Posterior cingulate gyrus (tissue), 11 donors: ENCODE measurements around the gene SH3GL3.

ENCODE experiments used
- DNase-seq, 10 donors: peaks; one replicate each; pipeline versions ENCODE4 v3.0.0 to v3.0.0-alpha.2; 2020 to 2021; ENCODE audit warnings: mixed read lengths in 3 of 10
- intact Hi-C: fragments of 100-400 bp; cut with DNase I; formaldehyde crosslinking; loops from one replicate; pipeline ENCODE4 v1.15.1; 2023

The SH3GL3 gene

DNA sequence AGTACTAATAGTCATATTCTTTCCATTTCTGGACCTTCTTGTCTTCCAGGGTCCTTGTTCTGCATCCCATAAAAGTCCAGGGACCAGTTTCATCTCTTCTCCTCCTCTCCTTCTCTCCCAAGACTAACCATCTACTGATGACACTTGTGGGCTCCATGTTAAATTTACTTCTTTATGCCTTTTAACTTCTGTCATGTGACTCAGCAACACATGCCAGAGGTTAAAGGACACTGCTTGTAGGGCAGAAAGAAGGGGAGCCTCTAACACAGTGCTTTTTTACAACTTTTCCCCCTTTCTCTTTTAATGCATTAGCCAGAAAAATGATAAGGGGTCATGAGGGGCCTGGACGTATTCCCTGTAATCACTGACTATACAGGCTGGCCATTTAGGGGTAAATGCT, 10.0 kb downstream of the SH3GL3 start:
- DNase-seq, result no peak
- intact Hi-C loops, result no loop called here

GRCh38 chr15:83458381-83458780, 11.2 kb downstream of the SH3GL3 start:
- intact Hi-C loops, result no loop called here
- no peak for DNase-seq

- intact Hi-C loops, result no loop called here
- DNase-seq, result no peak
Measured at GRCh38 chr15:83462026-83462425, 14.9 kb downstream of the SH3GL3 start.

GRCh38 chr15:83462953-83463433, 15.9 kb downstream of the SH3GL3 start:
- intact Hi-C loops, result no loop called here
- DNase-seq, result no peak

- no peak for DNase-seq
- intact Hi-C loops, result no loop called here
Measured at GRCh38 chr15:83470887-83471286, 23.7 kb downstream of the SH3GL3 start.

- DNase-seq, result no peak
- intact Hi-C loops, result no loop called here
Measured at GRCh38 chr15:83471307-83471866, 24.2 kb downstream of the SH3GL3 start.

- intact Hi-C loops, result no loop called here
- no peak for DNase-seq
Measured at GRCh38 chr15:83472151-83472550, 25.0 kb downstream of the SH3GL3 start.

- intact Hi-C loops, result no loop called here
Measured at GRCh38 chr15:83472797-83473196, 25.7 kb downstream of the SH3GL3 start.

DNA sequence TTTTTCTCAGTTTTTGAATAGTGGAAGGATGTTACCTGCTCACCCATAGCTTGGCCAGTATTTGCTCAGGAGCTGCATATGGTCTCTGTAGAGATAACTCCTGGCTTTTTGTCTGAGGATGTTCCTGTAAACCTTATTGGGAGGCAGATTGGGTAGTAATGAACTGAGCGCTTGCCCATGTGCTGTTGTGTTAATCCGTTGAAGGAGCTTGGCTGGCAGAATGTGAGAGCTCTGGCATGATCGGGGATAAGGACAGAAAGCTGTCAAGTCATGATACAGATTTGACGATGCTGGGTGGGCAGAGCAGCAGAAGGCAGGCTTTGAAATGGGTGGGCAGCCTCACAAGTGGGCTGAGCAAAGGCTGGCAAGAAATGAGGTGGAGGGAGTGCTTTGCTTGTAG, 27.4 kb downstream of the SH3GL3 start:
- peak in 1 of 10 donors; percentile 16 for DNase-seq
- intact Hi-C loops, result no loop called here

More at GRCh38 chr15:83472797-83473196, 25.7 kb downstream of the SH3GL3 start:
- DNase-seq, result no peak

GRCh38 chr15:83475551-83475950, 28.4 kb downstream of the SH3GL3 start:
- DNase-seq, result no peak
- intact Hi-C loops, result loop anchor here (5.0 kb wide), 1 partner anchor 67 kb away; no protein-coding TSS in a partner anchor

- intact Hi-C loops, result loop anchor here (5.0 kb wide), 1 partner anchor 66 kb away; no protein-coding TSS in a partner anchor
- DNase-seq, result no peak
Measured at GRCh38 chr15:83476066-83476465, 28.9 kb downstream of the SH3GL3 start.

- DNase-seq, result no peak
- intact Hi-C loops, result loop anchor here (5.0 kb wide), 1 partner anchor 66 kb away; no protein-coding TSS in a partner anchor
Measured at GRCh38 chr15:83476708-83477107, 29.6 kb downstream of the SH3GL3 start.

GRCh38 chr15:83477172-83477807, 30.1 kb downstream of the SH3GL3 start:
- DNase-seq, result no peak
- intact Hi-C loops, result loop anchor here (5.0 kb wide), 1 partner anchor 65 kb away; no protein-coding TSS in a partner anchor

GRCh38 chr15:83477808-83478537, 30.8 kb downstream of the SH3GL3 start:
- DNase-seq, result no peak
- intact Hi-C loops, result loop anchor here (5.0 kb wide), 1 partner anchor 64 kb away; no protein-coding TSS in a partner anchor

GRCh38 chr15:83483612-83484011, 36.5 kb downstream of the SH3GL3 start:
- DNase-seq, result no peak
- intact Hi-C loops, result no loop called here

DNA sequence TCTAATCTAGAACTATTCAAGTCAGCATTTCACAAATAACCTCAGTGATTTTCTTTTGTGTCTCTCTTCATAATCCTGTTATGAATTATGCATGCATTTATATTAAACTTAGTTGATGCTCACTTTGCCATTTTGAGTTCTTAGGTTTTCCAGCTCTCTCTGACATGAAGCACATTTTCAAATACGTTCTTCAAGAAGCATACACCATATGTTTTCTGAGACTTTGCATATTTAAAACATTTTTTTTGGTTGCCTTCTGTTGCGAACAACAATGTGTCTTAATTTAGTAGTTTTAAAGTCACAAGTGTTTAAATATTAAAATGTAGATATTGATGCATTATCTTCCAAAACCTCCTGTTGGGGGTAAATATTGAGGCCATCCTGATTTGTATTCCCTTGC, 37.5 kb downstream of the SH3GL3 start:
- intact Hi-C loops, result no loop called here
- DNase-seq, result no peak

DNA sequence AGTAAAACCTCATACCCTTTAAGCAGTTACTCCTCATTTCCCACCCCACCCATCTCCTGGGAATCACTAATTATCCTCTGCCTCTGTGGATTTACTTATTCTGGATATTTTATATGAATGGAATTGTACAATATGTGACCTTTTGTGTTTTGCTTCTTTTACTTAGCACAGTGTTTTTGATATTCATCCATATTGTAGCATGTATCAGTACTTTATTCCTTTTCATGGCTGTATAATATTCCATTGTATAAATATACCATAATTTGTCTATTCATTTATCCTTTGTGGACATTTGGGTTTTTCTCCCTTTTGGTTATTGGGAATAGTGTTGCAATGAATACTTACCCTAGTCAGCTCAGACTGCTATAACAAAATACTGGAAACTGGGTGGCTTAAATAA, 39.2 kb downstream of the SH3GL3 start:
- intact Hi-C loops, result no loop called here
- no peak for DNase-seq

DNA sequence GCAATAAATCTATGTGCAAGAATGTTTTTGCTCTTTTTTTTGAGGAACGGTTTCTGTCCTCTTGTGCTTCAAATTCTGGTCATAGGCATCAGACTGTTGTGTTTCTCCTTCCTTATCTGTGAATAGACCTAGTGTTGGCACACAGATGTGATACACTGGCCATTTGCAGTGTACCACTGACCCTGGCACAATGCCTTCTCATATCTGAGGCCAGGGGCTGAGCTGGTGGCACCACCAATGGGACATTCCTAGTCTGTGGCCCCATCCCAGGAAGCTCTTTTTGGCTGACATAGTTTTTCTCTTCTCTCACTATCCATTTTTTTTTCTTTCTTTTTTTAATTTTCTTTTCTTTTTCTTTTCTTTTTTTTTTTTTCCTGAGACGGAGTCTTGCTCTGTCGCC, 40.4 kb downstream of the SH3GL3 start:
- DNase-seq, result peak in 1 of 10 donors; percentile 88
- intact Hi-C loops, result no loop called here

DNA sequence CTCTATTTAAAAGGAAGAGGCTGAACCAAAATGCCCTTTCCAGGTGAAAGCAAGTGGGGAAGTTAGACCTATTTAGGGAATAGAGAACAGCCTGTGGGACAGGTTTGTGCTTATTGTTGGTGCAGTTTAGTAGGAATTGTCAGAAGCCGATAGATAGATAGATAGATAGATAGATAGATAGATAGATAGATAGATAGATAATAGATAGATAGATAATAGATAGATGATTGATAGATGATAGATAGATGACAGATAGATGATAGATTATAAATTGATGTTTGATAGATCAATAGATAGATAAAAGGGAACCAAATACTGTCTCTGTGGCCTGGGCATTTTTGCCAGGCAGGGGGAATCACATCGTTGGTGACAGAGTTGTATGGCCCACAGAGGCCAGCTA, 42.5 kb downstream of the SH3GL3 start:
- no peak for DNase-seq

DNA sequence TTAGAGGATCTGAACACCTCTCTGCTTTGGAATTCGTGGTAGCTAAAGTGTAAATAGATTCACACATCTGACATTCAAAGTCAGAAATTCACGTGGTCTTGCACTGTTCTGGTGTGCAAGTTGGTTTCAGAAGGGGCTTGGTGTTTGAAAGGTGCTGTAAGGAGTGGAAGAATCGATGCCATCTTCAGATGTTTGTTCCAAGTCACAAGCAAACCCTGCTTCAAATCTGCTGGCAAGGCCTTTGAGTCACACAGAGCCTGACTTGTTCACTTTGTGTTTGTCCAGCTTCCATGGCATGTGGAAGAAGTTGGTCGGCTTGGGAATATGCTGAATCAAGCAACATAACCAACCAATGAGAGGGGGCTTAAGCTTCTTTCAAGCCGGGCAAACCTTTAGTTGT, 44.3 kb downstream of the SH3GL3 start:
- DNase-seq, result no peak
- intact Hi-C loops, result no loop called here

More for the DNA sequence above, 42.5 kb downstream of the SH3GL3 start:
- intact Hi-C loops, result no loop called here

GRCh38 chr15:83496766-83497165, 49.6 kb downstream of the SH3GL3 start:
- intact Hi-C loops, result no loop called here
- DNase-seq, result no peak
